Stimulated activated CD4-positive, alpha-beta T cell treated with anti-CD3 and anti-CD28 coated beads, Interleukin-1b, Interleukin-23, amount 100 ng/mL, for 48 hours (primary cell): ENCODE measurements around the gene PGM5.

ENCODE experiments used
- DNase-seq: peaks from one replicate; pipeline ENCODE4 v3.0.0-alpha.2; 2020

PGM5 gene

GRCh38 chr9:68500457-68501381, 144.3 kb downstream of the PGM5 start:
- no peak for DNase-seq

GRCh38 chr9:68502279-68502678, 145.9 kb downstream of the PGM5 start:
- DNase-seq, result no peak

- DNase-seq, result no peak
Observed at GRCh38 chr9:68505681-68506409, 149.4 kb downstream of the PGM5 start.

- DNase-seq, result no peak
Observed at GRCh38 chr9:68506551-68506950, 150.1 kb downstream of the PGM5 start.

- DNase-seq, result no peak
Observed at GRCh38 chr9:68507130-68507805, 150.9 kb downstream of the PGM5 start.

- no peak for DNase-seq
Observed at GRCh38 chr9:68507806-68508145, 151.4 kb downstream of the PGM5 start.

GRCh38 chr9:68508547-68508946, 152.1 kb downstream of the PGM5 start:
- no peak for DNase-seq

GRCh38 chr9:68509689-68510088, 153.3 kb downstream of the PGM5 start:
- no peak for DNase-seq

- DNase-seq, result no peak
Observed at GRCh38 chr9:68513385-68513784, 157.0 kb downstream of the PGM5 start.

GRCh38 chr9:68513981-68514380, 157.6 kb downstream of the PGM5 start:
- DNase-seq, result no peak

GRCh38 chr9:68515326-68516017, 159.1 kb downstream of the PGM5 start:
- DNase-seq, result no peak

GRCh38 chr9:68522131-68522530, 165.7 kb downstream of the PGM5 start:
- no peak for DNase-seq

- no peak for DNase-seq
Observed at GRCh38 chr9:68522954-68523353, 166.5 kb downstream of the PGM5 start.

- DNase-seq, result no peak
Observed at GRCh38 chr9:68523367-68523936, 167.0 kb downstream of the PGM5 start.

GRCh38 chr9:68530618-68531017, 174.2 kb downstream of the PGM5 start:
- no peak for DNase-seq

- no peak for DNase-seq
Observed at GRCh38 chr9:68532131-68532530, 175.7 kb downstream of the PGM5 start.

- DNase-seq, result no peak
Observed at GRCh38 chr9:68533678-68534077, 177.3 kb downstream of the PGM5 start.

GRCh38 chr9:68536876-68537615, 180.6 kb downstream of the PGM5 start:
- DNase-seq, result no peak

- DNase-seq, result no peak
Observed at GRCh38 chr9:68537616-68537880, 181.1 kb downstream of the PGM5 start.

- no peak for DNase-seq
Observed at GRCh38 chr9:68538200-68538599, 181.8 kb downstream of the PGM5 start.

GRCh38 chr9:68540712-68541535, 184.5 kb downstream of the PGM5 start, which contains the start of gene TMEM252:
Gene TMEM252 (minus strand): TSS chr9:68540883. CDS start chr9:68540814, 69 bp downstream.
- DNase-seq, result no peak
